ENCODE measurements around the gene NT5C.

The NT5C gene

DNA sequence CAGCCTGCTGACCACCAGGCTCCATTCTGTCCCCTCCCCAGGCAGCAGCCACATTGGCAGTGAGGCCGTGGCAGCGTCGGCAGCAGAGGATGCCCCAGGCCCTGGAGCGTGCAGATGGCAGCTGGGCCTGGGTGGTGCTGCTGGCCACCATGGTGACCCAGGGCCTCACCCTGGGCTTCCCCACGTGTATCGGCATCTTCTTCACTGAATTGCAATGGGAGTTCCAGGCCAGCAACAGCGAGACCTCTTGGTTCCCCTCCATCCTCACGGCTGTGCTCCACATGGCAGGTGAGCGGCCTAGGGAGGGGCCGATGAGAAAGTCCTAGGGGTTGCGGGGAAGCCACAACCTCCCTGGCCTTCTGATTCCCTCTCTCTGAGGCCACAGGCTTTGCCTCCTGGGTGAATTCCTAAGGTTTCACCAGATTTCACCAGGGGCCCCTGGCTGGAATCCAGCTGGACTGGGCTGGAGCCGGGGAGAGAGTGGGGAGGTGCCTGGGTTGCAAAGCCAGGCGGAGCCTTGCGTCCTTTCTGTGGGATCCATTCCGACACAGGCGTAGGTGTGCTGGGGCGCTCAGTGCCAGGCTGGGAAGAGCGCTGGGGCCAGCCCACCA is 37.9 kb downstream of the NT5C start:
- no peak for DNase-seq (ENCODE audit: low spot score)

DNA sequence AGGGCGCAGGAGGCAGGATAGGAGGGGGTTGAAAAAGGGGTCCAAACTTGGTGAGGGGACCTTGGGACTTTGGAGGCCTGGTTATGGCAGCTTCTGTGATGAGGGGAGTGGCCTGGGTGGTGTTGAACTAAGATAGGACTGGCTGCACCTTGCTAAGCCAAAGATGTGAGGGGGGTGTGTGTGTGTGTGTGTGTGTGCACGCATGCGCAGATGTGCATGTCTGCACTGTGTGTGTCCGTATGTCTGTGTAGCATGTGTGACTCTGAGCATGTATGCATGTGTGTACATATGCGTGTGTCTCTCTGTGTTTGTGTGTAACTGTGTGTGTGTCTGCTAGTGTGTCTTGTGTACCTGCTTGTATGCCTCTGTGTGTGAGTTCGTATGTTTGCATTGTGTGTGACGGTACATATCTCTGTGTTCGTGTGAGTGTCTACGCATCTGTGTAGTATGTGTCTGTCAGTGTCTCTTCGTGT is 39.7 kb downstream of the NT5C start:
- no peak for DNase-seq (ENCODE audit: low spot score)

DNA sequence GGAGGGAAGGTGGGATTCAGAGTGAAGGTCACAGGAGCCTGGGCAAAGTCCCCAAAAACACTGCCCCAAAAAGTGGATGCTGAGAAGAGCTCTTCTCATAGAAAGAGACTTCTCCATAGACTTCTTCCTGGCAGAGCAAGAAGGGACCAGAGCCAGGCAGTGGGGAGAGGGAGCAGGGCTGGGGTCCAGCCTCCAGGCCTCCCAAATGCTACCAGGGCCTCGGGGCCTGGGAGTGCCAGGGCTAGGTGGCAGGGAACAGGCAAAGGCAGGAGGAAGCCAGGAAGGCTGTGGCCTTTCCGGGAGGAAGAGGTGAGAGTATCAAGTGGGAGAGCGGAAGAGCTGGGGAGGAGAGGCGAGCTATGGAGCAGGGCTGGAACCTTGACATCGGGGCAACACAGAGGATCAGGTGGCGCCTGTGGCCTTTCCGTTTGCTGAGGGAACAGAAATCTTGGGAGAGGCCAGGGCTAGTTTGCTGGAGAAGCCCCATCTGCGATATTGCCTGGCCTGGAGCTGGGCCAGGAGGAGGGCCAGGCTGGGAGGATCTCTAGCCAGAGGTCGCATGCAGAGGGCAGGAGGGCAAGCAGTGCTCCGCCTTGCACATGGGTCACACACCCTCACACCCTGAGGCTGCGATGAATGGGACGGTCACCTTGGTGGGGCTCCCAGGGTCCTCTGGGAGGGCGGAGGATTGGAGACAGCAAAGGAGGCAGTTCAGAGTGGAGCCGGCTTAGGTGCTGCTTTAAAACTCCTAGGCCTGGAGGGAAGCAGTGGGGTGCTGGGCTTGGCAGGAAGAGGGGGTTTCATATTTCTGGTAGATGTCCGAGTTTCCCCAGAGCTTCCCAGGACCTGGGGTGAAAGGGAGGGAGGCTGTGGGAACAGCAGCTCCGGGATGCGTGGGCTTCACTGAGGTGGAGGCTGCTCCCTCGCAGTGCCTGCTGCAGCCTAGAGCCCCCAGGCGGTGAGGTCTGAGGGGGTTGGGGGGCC is 40.4 kb downstream of the NT5C start:
- DNase-seq (ENCODE audit: low spot score) = no peak

DNA sequence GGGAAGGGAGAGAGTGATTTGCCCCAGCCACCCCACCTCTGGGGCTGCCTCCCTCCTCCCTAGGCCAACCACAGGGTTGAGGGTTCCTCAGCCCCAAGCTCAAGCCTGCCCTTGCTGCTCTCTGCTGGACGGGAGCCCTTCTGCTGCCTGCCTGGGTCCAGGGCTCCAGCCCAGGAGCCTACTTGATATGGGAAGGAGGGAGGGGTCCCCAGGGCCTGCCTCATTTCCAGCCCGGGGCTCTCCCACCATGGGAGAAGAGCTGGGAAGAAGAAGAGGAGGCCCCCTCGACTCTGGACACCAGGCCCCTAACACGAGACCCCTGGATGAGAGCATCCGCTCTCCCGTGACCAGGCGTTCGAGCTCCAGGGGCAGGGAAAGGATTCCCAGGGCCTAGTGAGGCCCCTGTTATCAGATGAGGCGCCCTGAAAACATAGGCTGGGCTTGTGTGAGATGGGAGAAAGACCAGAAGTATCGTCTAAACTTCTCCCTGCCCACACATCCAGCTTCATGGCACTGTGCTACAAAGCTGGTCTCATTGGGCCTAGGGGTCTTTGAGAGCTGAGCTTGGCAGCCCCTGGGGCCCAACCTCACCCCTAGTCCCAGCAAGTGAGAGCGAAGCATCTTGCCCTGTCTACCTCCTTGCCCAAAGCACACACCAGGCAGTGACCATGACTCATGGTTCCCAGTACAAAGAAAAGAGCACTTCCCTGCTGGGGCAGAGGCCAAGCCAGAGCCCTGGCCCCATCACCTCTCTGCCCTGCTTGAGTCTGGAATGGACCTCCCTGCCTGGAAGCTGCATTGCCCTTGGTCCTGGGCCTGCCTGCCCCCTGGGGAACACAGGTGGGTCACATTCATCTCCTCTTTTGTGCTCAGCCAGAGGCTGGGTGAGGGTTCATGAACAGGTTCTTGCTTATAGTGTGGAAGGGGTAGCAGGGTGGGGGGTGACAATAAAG is 42.8 kb downstream of the NT5C start:
- DNase-seq (ENCODE audit: low spot score) = no peak

GRCh38 chr17:75087558-75088453 is 43.7 kb downstream of the NT5C start, which contains the start of gene SLC16A5:
TSS of gene SLC16A5 (plus strand) at chr17:75087954. CDS start at chr17:75093637, 5,683 bp downstream.
- DNase-seq (ENCODE audit: low spot score) = peak; percentile 40

DNA sequence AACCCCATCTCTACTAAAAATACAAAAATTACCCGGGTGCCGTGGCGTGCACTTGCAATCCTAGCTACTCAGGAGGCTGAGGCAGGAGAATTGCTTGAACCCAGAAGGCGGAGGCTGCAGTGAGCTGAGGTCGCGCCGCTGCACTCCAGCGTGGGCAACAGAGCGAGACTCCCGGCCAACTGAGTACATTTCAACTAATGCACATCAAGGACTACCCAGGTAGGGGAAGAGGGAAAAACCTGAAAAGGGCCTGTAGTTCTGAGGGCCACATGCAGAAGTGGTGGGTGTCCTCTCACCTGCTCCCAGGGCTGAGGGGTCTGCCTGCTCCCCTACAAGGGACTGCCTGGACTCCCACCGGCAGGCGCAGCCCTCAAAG is 44.4 kb downstream of the NT5C start:
- DNase-seq (ENCODE audit: low spot score) = no peak

GRCh38 chr17:75086496-75087181 is 44.9 kb downstream of the NT5C start:
- no peak for DNase-seq (ENCODE audit: low spot score)

DNA sequence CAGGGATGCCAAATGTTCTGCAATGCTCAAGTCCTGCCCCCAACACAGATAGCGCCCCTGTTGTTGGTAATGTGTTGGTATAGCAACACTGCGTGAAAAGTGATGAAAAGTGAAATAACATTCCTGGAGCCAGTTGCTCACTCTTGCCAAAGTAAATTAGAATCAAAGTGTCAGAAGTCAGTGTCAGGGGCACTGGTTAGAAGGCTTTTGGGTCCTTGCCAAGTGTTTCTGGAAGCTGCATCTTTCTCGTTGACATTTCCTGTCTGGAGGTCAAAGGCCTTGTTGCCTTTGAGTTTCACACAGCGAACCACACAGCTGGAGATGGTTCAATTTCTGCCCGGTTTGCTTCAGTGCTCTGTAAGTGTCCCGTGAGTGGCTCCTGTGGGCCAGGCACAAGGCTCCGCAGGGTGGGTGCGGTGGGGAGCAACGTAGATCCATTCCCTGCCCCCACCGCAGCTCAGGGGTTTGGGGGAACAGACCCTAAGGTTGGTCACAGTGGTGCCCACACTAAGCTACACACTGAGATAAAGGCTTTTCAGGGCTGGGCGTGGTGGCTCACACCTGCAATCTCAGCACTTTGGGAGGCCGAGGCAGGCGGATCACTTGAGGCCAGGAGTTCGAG is 47.4 kb downstream of the NT5C start:
- DNase-seq (ENCODE audit: low spot score) = no peak

- no peak for DNase-seq (ENCODE audit: low spot score)
These were observed 48.9 kb downstream of the NT5C start for GRCh38 chr17:75082683-75083082.

GRCh38 chr17:75081611-75082540 is 49.7 kb downstream of the NT5C start:
- no peak for DNase-seq (ENCODE audit: low spot score)
